ENCODE data around the gene CAMTA1. TPM values are rescaled to one million over a fixed set of nuclear protein-coding genes. Genes with fewer than 3 reads are reported as not detected.

Gene CAMTA1
- total RNA-seq, 6 experiments from 2014 or later: 78.1 to 96.6 (median 86.1) TPM

GRCh38 chr1:7343882-7344281 lies 558.6 kb downstream of the CAMTA1 start:
- Mint-ChIP-seq H3K4me1 (ENCODE audit: low read depth) (no peaks in the 10 kb centered on the region), H3K27me3 (ENCODE audit: insufficient read depth) (peaks cover 11% of the 10 kb centered on the region), H3K27ac (no peak overlapping the region), H3K4me3 (no peak overlapping the region), H3K36me3 (ENCODE audit: low read depth) (peaks cover 4% of the 10 kb centered on the region; the same call in 1 of the 2 replicates), H3K9me3 (no peaks in the 10 kb centered on the region)
- no peak for DNase-seq
- TF ChIP-seq CTCF (IDR thresholded peaks at IDR 0.05): no peak

GRCh38 chr1:7344299-7344698 lies 559.0 kb downstream of the CAMTA1 start:
- Mint-ChIP-seq H3K27ac (no peak overlapping the region), H3K9me3 (no peaks in the 10 kb centered on the region), H3K27me3 (ENCODE audit: insufficient read depth) (peaks cover 13% of the 10 kb centered on the region), H3K36me3 (ENCODE audit: low read depth) (peaks cover 4% of the 10 kb centered on the region; the same call in 1 of the 2 replicates), H3K4me3 (no peak overlapping the region), H3K4me1 (ENCODE audit: low read depth) (no peaks in the 10 kb centered on the region)
- DNase-seq: no peak
- no peak for TF ChIP-seq CTCF (IDR thresholded peaks at IDR 0.05)

- H3K27me3 Mint-ChIP-seq (ENCODE audit: insufficient read depth): peaks cover 18% of the 10 kb centered on the region
- H3K9me3 Mint-ChIP-seq: no peaks in the 10 kb centered on the region
- H3K4me1 Mint-ChIP-seq (ENCODE audit: low read depth): no peaks in the 10 kb centered on the region
- H3K36me3 Mint-ChIP-seq (ENCODE audit: low read depth): peaks cover 2% of the 10 kb centered on the region; the same call in 1 of the 2 replicates
- no peak overlapping the region for H3K4me3 Mint-ChIP-seq
- DNase-seq: no peak
- no peak overlapping the region for H3K27ac Mint-ChIP-seq
- no peak for TF ChIP-seq CTCF (IDR thresholded peaks at IDR 0.05)
Measured at GRCh38 chr1:7345516-7345915, 560.3 kb downstream of the CAMTA1 start.

GRCh38 chr1:7346070-7346596 lies 560.9 kb downstream of the CAMTA1 start:
- H3K36me3 Mint-ChIP-seq (ENCODE audit: low read depth): no peaks in the 10 kb centered on the region
- no peak overlapping the region for H3K4me3 Mint-ChIP-seq
- H3K27me3 Mint-ChIP-seq (ENCODE audit: insufficient read depth): peaks cover 18% of the 10 kb centered on the region
- no peaks in the 10 kb centered on the region for H3K9me3 Mint-ChIP-seq
- no peak for DNase-seq
- H3K4me1 Mint-ChIP-seq (ENCODE audit: low read depth): no peaks in the 10 kb centered on the region
- TF ChIP-seq CTCF (IDR thresholded peaks at IDR 0.05): peak; percentile 22
- H3K27ac Mint-ChIP-seq: no peak overlapping the region

- TF ChIP-seq CTCF (IDR thresholded peaks at IDR 0.05): no peak
- Mint-ChIP-seq H3K4me3 (no peak overlapping the region), H3K36me3 (ENCODE audit: low read depth) (no peaks in the 10 kb centered on the region), H3K27ac (no peak overlapping the region), H3K9me3 (no peaks in the 10 kb centered on the region), H3K27me3 (ENCODE audit: insufficient read depth) (peaks cover 18% of the 10 kb centered on the region), H3K4me1 (ENCODE audit: low read depth) (no peaks in the 10 kb centered on the region)
- DNase-seq: no peak
Measured at GRCh38 chr1:7346600-7347570, 561.6 kb downstream of the CAMTA1 start.
